Measurements from ENCODE around the gene KCNK16.

- TF ChIP-seq, protein P1, sequence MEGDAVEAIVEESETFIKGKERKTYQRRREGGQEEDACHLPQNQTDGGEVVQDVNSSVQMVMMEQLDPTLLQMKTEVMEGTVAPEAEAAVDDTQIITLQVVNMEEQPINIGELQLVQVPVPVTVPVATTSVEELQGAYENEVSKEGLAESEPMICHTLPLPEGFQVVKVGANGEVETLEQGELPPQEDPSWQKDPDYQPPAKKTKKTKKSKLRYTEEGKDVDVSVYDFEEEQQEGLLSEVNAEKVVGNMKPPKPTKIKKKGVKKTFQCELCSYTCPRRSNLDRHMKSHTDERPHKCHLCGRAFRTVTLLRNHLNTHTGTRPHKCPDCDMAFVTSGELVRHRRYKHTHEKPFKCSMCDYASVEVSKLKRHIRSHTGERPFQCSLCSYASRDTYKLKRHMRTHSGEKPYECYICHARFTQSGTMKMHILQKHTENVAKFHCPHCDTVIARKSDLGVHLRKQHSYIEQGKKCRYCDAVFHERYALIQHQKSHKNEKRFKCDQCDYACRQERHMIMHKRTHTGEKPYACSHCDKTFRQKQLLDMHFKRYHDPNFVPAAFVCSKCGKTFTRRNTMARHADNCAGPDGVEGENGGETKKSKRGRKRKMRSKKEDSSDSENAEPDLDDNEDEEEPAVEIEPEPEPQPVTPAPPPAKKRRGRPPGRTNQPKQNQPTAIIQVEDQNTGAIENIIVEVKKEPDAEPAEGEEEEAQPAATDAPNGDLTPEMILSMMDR (IDR thresholded peaks at IDR 0.05), result no peak
- no peak for TF ChIP-seq POLR2A (IDR thresholded peaks at IDR 0.05)
Observed at GRCh38 chr6:39333644-39334438, 11.3 kb upstream of the KCNK16 start.
